Urinary bladder (tissue), 4 donors: ENCODE measurements around the gene CAST. TPM values are rescaled to one million over a fixed set of nuclear protein-coding genes. Genes with fewer than 3 reads are reported as not detected.
"Not testable (repeated sequence)": the region's sequence is repeated elsewhere in the genome, so short reads cannot be mapped to it uniquely, and the experiment has no call there.

ENCODE experiments used
- DNase-seq: peaks from one replicate; pipeline ENCODE4 v3.0.0-alpha.2; 2015; ENCODE audit errors: extremely low spot score
- H3K27ac ChIP-seq: one replicate; pipeline ENCODE4 v1.5.1; 2013; ENCODE audit warnings: low read depth, mild to moderate bottlenecking, moderate library complexity
- H3K36me3 ChIP-seq: one replicate; pipeline ENCODE4 v1.6.1; 2013; ENCODE audit warnings: mild to moderate bottlenecking, moderate library complexity; ENCODE audit not compliant: insufficient read depth
- H3K4me1 ChIP-seq: one replicate; pipeline ENCODE4 v1.6.1; 2013; ENCODE audit warnings: mild to moderate bottlenecking, moderate library complexity; ENCODE audit not compliant: insufficient read depth
- H3K4me3 ChIP-seq: one replicate; pipeline ENCODE4 v1.5.1; 2013; ENCODE audit warnings: low read depth, low read length
- WGBS: extraction: QIAGEN DNeasy Blood & Tissue Kit; methylation state at CpG from one replicate; pipeline ENCODE4 v1.1.7; 2013; 5-methylcytosine and 5-hydroxymethylcytosine counted together
- polyA plus RNA-seq: library from polyadenylated mRNA; stranded (reverse); fragments of 200-250 nt; gene quantifications from one replicate; pipeline ENCODE4 v1.2.3, GENCODE V29; 2013
- total RNA-seq: library from RNA; depleted of rRNA; stranded (reverse); fragments of >200 nt; gene quantifications from one replicate; pipeline ENCODE4 v1.2.3, GENCODE V29; 2014
- donor health status: healthy with polysubstance abuse.
- donor health status: healthy.

The CAST gene
- total and polyA plus RNA-seq, 2 donors: 152 to 231 TPM

DNA sequence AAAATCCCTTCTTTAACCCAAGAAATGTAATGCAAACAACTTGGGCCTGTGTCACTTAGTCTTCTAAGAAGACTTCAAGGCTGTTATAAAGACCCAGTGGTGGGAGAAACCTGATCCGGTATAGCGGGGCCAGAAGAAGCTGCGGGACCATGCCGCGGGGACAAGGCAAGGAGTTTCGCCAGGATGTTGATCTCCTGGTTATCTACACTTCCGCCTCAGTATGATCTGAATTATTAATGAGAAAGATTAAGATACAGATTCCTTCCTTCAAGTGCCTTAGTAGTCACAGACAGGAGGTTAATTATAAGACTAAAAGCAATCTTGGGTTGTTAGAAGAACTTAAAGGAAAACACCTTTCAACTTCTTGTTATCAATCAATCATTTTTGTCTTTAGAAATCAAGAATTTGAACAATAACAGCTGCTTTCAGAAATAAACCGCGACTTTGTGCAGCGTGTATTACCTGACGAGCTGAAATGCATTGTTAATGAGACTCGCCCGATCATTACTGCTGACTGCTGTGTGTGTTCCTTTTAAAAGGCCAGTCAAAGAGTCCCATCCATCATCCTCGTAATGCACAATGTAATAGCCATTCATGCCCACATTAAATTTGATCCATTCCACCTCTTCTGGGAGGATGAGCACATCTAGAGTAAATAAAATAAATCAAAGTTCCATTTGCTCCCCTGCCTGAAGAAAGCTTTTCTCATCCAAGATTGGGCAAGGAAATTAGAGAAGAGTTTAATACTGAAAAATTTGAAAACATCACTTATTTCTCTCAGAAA lies 123.3 kb downstream of the CAST start:
- DNase-seq: no peak
- H3K27ac ChIP-seq: no peak overlapping the region
- H3K36me3 ChIP-seq: peaks cover 3% of the 10 kb centered on the region

DNA sequence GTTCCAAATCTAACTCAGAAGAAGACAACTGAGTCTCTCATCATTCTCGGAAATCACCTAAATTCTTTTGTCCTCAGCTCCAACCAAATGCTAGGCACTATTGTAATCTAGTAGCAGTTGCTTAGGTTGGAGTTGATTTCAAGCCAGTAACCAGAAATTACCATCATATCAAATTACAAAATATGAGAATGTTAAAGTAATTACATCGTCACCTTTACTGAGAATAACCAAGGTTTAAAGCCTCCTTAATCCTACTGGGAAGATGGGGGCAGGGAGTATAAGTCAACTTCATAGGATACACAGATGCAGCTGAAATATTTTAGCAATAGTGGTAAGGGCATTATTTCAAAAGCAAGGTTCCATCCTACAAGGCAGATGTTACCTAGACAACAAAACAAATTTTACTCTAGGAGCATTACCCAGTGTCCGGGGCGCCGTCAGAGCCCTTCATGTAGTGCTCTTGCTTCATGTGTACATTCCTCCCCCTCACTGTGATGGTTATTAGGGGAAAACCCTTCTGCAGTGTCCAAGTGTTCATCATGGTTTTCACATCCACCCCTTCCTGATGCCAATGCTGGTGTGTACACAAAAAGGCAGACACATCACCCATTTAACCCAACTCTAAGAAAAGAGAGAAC lies 126.1 kb downstream of the CAST start:
- no peak overlapping the region for H3K4me3 ChIP-seq
- DNase-seq: no peak
- no peak overlapping the region for H3K27ac ChIP-seq
- WGBS: 73% methylated on average over 5 of the region's 5 CpGs
- no peaks in the 10 kb centered on the region for H3K4me1 ChIP-seq
- H3K36me3 ChIP-seq: no peaks in the 10 kb centered on the region

More for the DNA sequence above, 123.3 kb downstream of the CAST start:
- Histone ChIP-seq H3K4me3 (no peak overlapping the region), H3K4me1 (no peaks in the 10 kb centered on the region)
- WGBS: 89% methylated on average over 14 of the region's 14 CpGs

DNA sequence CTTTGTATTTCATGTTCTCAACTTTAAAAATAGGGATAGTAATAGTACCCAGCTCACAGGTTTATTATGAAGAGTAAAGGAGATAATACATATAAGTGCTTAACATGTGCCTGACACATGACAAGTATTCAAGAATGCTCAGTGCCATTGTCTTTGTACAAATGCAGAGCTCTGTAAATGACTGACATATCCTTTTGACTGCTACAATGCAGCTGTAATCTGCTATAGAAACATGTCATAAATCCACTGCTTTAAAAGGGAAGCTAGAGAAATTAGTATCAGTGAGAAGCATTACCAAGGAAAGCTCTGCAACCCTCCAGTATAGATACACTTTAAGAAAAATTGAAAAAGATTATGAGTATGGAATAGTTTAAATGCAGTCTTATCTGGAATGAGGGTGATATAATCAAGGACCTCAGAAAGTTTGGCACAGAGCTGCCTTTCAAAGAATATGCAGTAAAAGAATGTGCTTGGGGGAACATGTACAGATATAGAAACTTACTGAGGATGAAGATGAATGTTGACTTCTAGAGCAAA lies 127.7 kb downstream of the CAST start:
- Histone ChIP-seq H3K4me3 (no peak overlapping the region), H3K27ac (no peak overlapping the region), H3K4me1 (no peaks in the 10 kb centered on the region), H3K36me3 (no peaks in the 10 kb centered on the region)
- no peak for DNase-seq

DNA sequence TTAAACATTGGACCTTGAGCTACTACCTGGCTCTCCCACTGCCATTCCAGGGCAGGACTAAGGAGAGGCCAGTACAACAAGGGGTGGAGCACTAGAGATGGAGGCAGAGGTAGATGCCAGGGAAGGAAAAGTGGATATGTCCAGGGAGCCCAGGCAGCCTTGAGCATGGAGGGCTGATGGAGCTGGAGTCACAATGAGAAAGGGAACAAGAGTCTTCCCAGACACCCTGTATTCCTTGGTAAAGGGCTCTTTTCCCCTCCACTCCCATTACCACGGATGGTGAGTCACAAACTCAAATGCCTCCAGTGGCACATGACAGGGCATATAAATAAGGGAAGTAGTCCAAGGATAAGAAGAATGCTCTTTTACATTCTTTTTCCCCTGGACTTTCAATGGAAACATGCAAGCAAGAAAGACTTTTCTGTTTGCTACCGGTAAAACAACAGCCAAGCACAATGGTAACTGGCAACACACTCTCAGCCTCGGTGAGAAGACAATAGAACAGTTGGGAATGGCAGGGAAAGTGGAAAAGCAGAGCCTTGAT lies 128.9 kb downstream of the CAST start:
- 60% methylated on average over 3 of the region's 3 CpGs for WGBS
- Histone ChIP-seq H3K4me1 (no peaks in the 10 kb centered on the region), H3K36me3 (peaks cover 4% of the 10 kb centered on the region), H3K4me3 (no peak overlapping the region), H3K27ac (no peak overlapping the region)
- DNase-seq: no peak

DNA sequence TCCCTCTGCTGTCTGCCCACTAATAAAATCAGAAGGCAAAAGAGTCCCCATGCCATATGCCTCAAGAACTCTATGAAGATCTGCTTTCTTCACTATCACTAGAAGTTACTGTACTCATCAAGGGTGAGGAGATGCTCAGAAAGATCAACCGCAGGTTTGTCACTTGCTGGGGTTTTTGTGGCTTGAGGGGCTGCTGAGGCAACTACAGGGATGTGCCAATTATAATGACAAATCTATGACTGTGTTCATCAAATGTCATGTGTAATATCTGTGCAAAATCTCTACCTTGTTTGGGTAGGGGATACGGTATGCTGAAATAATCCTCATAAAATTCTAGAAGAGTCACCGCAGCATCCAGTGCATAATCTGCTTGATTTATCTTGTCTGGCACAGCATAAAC lies 132.6 kb downstream of the CAST start:
- H3K4me1 ChIP-seq: no peaks in the 10 kb centered on the region
- WGBS: 69% methylated on average over 3 of the region's 3 CpGs
- peaks cover 10% of the 10 kb centered on the region for H3K36me3 ChIP-seq
- H3K27ac ChIP-seq: no peak overlapping the region
- DNase-seq: no peak
- H3K4me3 ChIP-seq: no peak overlapping the region

DNA sequence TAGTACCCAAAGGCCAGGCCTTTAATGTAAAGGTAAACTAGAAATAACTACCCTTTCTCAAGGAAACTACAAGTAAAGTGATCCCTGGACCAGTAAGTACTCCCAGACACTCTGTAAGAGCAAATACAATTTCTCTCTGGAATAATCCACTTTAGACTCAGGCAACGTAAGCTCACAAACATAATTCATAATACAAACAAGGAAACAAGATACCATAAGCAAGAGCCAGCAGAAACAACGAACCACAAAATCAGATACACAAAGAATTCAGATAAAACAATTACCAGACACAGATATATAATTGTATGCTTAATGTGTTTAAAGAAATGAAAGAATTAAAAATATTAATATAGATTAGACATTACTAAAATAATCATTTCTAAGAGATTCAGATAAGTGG lies 133.4 kb downstream of the CAST start:
- peaks cover 10% of the 10 kb centered on the region for H3K36me3 ChIP-seq
- WGBS: 94% methylated on average over 2 of the region's 2 CpGs
- no peak for DNase-seq
- no peak overlapping the region for H3K27ac ChIP-seq
- H3K4me1 ChIP-seq: no peaks in the 10 kb centered on the region
- H3K4me3 ChIP-seq: no peak overlapping the region

DNA sequence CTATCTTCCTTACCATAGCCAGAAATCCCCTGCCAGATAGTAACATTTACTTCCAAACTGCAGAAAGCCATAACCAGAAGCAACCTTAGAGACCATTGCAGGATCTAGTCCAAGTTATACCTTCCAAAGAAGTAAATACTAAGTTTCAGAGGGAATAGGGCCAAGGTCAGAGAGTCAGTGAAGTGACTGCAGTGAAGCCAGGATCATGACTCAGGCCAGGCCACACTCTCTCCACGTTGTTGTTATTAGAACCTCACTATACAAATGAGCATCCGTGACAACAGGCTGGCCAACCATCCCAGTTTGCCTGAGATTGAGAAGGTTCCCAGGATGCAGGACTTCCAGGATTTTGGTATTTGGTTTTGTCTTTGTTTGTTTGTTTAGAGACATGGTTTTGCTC lies 134.3 kb downstream of the CAST start:
- Histone ChIP-seq H3K4me1 (no peaks in the 10 kb centered on the region), H3K4me3 (no peak overlapping the region), H3K27ac (no peak overlapping the region), H3K36me3 (peaks cover 10% of the 10 kb centered on the region)
- WGBS: 93% methylated on average over 2 of the region's 2 CpGs
- no peak for DNase-seq

DNA sequence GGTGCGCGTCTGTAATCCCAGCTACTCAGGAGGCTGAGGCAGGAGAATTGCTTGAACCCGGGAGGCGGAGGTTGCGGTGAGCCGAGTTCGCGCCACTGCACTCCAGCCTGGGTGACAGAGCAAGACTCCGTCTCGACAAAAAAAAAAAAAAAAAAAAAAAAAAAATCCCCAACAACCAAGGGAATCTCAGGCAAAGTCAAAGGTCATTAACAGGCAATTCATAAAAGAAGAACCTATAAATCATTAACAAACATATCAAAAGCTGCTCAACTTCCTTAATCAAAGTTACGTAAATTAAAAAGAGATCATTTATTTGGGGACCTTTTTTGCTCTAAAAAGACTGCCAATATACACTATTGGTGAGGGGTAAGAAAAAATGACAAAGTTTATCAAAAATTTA lies 139.5 kb downstream of the CAST start:
- not testable (repeated sequence) for H3K27ac ChIP-seq, DNase-seq, H3K4me3 ChIP-seq, H3K4me1 ChIP-seq, H3K36me3 ChIP-seq
- 86% methylated on average over 11 of the region's 11 CpGs for WGBS

DNA sequence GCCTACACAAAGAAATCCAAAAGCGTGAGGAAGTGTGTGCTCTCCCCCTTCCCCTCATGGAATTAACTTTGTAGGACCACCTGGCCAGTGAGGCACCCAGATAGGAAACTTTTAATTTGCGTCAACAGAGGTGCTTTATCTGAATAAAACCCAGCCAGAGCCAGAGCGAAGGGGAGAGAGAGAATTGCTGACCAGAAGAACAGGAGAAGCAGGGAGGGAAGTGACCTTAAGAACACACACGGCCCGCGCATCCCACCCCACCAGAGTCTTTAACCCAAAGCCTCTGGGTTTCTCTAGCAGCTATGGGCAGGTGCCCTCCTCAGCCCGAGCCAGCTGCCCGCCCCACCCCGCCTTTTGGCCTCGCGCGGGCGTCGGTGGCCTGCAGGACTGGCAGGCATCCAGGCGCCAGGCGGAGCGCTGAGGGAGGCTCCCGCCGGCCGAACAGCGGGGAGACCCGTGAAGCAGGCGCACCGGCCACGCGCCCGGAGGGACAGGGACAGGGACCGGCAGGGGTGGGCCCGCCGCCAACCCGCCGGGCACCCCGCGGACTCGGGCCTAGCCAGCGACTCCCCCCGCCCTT lies 145.0 kb downstream of the CAST start:
- no peaks in the 10 kb centered on the region for H3K36me3 ChIP-seq
- H3K4me1 ChIP-seq: peaks cover 1% of the 10 kb centered on the region
- H3K27ac ChIP-seq: peak overlapping the region; percentile 99
- peak overlapping the region; percentile 78 for H3K4me3 ChIP-seq
- under 1% methylated on average over 37 of the region's 37 CpGs for WGBS
- DNase-seq: no peak

DNA sequence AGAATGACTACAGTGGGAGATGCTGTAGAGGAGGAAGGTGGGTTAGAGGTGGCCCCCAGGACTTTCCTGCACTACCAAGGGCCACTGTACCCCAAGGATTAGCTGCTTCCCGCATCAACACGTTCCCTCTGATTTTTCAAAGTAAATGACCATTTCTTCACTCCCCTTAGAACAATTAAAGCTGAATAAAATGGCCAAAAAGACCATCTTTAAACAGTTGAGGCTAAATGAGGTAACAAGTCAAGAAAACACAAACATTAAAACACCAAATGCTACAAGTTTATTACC lies 146.3 kb downstream of the CAST start:
- WGBS: 12% methylated on average over 2 of the region's 2 CpGs
- H3K4me1 ChIP-seq: peaks cover 1% of the 10 kb centered on the region
- H3K36me3 ChIP-seq: no peaks in the 10 kb centered on the region
- no peak overlapping the region for H3K4me3 ChIP-seq
- DNase-seq: no peak
- H3K27ac ChIP-seq: peak overlapping the region; percentile 75

DNA sequence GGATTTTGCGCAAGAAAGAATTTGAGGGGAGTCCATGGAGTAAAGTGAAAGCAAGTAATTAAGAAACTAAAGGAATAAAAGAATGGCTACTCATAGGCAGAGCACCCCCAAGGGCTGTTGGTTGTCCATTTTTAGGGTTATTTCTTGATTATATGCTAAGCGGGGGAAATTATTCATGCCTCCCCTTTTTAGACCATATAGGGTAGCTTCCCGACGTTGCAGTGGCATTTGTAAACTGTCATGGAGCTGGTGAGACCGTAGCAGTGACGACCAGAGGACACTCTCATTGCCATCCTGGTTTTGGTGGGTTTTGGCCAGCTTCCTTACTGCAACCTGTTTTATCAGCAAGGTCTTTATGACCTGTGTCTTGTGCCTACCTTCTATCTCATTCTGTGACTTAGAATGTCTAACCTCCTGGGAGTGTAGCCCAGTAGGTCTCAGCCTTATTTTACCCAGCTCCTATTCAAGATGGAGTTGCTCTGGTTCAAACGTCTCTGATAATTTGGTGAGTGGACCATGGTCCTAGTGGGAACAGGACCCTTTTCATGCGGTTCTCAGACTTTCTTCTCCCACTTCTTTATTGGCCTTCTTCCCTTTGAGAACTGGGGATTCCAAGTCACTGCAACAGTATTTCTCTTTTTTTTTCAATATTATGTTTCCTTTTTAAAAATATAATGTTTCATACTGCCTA lies 146.8 kb downstream of the CAST start:
- peak overlapping the region; percentile 75 for H3K27ac ChIP-seq
- no peak for DNase-seq
- H3K4me1 ChIP-seq: peaks cover 1% of the 10 kb centered on the region
- no peaks in the 10 kb centered on the region for H3K36me3 ChIP-seq
- whole genome bisulfite sequencing: 88% methylated on average over 8 of the region's 8 CpGs
- H3K4me3 ChIP-seq: no peak overlapping the region

DNA sequence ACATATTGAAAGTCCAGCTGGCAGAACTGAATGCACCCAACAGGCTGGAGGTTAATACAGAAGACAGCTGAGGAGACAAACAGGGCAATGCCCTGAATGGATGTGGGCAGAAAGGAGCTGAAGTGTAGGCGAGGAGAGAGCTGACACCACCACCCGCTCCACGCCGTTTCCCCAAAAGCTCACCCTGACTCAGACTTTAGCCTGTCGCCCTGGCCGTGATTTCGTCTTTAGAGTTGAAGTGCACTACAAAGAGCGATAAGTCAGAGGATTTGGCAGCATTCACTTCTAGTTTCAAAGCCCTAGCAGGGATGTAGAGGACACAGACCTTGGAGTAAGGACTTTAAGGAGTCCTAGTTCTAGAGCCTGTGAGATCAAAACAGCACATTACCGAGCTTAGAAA lies 147.7 kb downstream of the CAST start:
- 93% methylated on average over 9 of the region's 9 CpGs for WGBS
- Histone ChIP-seq H3K36me3 (no peaks in the 10 kb centered on the region), H3K27ac (no peak overlapping the region), H3K4me3 (no peak overlapping the region), H3K4me1 (peaks cover 1% of the 10 kb centered on the region)
- DNase-seq: no peak

DNA sequence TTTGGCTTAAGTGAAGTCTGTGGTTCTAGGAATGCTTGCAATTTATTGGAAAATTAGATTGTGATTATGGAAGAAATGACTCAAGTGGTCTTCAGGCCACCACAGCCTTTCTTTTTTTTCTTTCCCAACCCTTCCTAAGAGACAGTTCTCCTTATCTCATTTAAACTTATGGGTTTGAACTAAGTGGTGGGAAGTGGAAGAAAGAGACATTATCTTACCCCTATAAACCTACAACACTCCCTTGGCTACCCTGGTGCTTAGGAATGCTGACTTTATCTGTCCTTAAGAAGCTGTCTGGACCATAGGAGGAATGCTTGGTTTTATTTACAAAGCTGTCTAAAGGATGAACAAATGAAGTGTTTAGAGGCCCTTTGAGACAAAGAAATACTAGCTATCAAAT lies 150.7 kb downstream of the CAST start:
- H3K27ac ChIP-seq: no peak overlapping the region
- DNase-seq: no peak
- H3K4me1 ChIP-seq: no peaks in the 10 kb centered on the region
- H3K36me3 ChIP-seq: no peaks in the 10 kb centered on the region
- no peak overlapping the region for H3K4me3 ChIP-seq
